Renal cortex interstitium (tissue), 11 donors: Measurements from ENCODE around the gene CAPG. TPM values are rescaled to one million over a fixed set of nuclear protein-coding genes. Genes with fewer than 3 reads are reported as not detected.
"Not testable (repeated sequence)": the region's sequence is repeated elsewhere in the genome, so short reads cannot be mapped to it uniquely, and the experiment has no call there.

Experiments used
- DNase-seq, 11 donors: peaks; one replicate each; pipeline ENCODE4 v3.0.0-alpha.2; 2013; ENCODE audit warnings: low read depth in 9 of 11, low spot score in 4 of 11; ENCODE audit errors: extremely low read depth in 1 of 11
- polyA plus RNA-seq, 3 donors: library from polyadenylated mRNA; unstranded; fragments of 120-200 nt; gene quantifications; one replicate each; pipeline ENCODE4 v1.2.1, GENCODE V29; 2013; ENCODE audit not compliant: insufficient read length in 3 of 3

The CAPG gene
- polyA plus RNA-seq, 3 donors: 90.4 to 107 (median 95.5) TPM

DNA sequence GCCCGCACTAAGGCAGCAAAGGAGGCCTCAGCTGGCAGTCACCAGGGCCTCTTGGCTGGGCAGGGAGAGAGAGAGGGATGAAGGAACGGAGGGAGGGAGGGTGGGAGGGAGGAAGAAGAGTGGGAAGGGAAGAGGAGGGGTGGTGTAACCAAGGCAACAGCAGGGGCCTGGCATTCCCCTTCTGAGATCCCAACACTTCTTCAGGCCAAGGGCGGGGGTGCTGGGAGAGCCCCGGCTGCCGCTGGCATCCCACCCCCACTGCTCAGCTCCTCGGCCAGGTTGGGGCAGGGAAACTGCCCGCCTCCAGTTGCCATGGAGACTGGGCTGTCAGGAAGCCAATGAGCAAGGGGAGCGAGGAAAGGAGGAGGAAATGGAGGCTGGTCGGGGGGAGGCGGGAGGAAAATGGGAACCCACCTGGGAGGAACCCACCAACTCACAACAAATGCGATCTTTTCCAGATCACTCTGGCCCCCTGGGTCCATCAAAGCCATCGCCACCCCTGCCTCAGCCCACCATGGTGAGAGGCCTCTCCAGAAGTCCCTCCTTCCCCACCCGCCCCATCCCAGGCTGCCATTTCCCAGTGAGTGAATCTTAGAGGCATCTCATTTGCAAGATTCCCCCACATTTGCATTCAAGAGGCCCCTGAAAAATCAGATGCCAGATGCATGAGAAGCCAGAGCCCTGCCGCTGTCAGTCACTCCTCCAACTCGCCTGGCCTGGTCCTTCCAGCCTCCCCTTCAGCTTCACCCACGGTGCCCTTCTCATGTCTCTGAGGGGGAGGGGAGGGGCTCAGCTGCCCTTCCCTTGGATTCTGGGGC is 20.8 kb upstream of the CAPG start:
- DNase-seq: peak in 1 of 11 donors; percentile 58

DNA sequence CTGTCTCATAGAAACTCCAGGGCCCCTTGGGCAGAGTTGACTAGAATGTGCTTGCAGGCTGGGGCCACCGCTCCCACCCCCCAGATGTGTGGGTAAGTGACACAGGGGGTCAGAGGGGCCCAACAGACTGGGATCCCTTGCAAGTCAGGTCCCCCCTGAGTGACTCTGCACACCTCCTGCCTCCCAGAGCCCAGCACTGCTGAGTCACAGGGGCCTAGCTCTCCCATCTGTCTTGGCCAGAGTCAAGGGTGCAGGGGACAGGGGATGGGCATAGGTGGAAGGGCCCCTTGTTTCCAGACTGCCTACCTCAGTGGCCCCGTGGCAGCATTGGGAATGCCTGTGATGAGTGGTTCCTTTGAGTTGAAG is 19.7 kb upstream of the CAPG start:
- DNase-seq: no peak

DNA sequence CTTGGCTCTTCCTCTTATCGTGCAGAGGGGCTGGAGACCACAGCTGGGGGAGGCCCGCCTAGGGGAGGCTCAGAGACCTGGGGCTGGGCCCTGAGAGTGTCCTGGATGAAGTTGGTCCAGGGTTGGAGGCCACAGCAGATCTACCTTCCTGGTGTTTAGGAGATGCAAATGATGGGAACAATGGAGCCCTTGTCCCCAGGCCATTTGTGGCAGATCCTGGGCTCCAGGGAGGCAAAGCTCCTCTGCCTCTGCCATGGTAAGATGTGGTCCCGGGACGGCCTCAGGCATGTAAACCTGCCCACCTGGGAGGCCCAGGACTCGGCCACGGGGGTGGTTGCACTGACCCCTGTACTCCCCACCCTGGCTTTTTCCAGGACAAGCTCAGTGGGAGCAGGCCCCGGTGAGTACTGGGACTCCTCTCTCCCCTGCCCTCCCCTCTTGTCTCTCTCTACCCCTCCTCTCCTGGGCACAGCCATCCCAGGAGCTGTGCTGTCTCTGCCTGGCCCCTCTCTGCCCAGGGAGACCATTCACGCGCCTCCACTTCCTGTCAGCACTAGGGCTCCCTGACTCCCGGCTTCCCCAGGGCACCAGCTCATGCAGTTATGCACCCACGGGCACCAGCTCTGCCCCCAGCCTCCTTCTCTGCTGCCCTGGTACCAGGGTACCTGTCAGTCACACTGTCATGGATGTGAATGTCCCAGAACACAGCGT is 19.2 kb upstream of the CAPG start:
- DNase-seq: no peak

DNA sequence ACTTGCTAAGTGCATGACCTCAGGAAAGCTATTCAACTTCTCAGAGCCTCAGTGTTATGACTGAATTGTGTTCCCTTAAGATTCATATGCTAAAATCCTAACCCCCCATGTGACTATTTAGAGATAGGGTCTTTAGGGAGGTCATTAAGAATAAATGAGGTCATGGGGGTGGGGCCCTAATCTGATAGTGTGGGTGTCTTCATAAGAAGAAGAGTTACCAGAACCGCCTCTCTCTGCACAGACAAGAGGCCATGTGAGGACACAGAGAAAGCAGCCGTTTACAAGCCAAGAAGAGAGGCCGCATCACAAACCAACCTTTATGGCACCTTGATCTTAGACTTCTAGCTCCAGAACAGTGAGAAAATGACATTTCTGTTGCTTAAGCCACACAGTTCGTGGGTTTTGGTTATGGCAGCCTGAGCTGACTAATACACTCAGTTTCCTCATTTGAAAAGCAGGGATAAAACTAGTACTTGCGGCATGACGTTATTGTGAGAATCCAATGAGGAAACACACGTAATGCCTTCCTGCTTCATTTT is 18.2 kb upstream of the CAPG start:
- DNase-seq: no peak

DNA sequence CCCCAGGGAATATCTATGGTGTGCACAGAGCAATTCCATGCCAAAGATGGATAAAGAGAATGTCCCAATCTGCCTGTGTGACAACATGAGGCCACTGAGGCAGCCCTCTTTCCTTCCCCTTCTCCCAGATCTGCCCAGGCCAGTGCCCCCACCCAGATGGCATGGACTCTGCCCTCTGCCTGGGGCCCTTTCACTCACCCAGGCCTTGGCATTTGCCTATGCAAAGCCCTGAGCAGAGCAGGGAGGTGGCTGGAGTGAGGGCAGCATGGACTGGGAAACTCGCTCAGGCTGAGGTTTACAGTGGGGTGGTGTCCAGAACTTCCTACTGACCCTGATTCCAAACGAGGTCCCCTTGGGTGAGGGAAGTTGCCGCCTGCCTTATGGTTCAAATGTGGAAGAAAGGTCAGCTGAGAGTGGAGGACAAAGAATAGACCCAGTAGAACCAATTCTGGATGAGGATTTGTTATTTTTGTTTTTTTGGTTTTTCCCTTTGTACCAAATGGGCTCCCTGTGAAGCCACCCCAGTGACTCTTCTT is 17.2 kb upstream of the CAPG start:
- DNase-seq: no peak

DNA sequence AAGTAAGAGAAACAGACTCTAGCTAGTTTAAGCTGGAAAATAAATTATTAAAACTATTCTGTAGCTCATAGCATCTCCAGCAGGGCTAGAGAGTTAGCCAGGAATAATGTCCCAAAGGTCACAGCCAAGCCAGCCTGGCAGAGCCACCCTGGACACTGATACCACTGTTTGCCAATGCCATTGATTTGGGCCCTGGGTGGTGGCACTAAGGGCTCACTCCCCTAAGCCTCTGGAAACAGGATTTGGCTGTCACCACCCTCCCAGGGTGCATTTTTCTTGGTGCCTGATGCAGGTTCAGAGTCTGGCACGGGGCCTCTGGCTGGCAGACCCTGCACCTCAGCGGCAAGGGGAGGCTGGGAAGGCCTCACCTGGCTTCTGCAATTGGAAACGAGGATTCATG is 15.4 kb upstream of the CAPG start:
- DNase-seq: no peak

DNA sequence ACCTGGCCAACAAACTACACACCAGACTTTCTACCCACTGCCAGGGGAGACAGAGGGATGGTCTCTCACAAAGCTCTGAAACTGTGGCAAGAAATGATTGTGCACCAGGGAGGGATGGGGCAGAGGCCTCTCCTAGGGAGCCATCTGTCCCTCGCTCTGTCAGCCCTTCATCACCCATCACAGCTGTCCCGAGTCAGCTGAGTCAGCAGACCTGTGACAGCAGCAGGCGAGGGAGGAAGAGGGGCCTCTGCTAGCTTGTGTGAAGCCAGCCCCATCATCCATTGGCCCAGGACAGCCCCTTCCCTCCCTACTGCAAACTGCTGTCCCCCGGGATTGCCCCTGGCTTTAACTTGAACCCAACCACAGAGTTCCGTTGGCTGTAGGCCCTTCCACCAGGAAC is 13.4 kb upstream of the CAPG start:
- no peak for DNase-seq

DNA sequence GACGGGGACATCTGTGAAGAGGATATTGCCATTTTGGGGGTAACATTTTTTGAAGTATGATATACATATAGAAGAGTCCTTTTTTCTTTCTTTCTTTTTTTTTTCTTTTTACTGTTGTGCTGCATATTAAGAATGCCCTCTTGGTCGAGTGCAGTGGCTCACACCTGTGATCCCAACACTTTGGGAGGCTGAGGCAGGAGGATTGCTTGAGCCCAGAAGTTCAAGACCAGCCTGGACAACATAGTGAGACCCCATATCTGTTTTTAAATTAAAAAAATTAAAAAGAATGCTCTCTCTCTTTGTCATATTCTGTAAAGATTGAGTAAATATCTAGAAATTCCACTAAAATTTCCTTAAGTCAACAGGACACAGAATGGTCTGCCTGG is 11.9 kb upstream of the CAPG start:
- no peak for DNase-seq

DNA sequence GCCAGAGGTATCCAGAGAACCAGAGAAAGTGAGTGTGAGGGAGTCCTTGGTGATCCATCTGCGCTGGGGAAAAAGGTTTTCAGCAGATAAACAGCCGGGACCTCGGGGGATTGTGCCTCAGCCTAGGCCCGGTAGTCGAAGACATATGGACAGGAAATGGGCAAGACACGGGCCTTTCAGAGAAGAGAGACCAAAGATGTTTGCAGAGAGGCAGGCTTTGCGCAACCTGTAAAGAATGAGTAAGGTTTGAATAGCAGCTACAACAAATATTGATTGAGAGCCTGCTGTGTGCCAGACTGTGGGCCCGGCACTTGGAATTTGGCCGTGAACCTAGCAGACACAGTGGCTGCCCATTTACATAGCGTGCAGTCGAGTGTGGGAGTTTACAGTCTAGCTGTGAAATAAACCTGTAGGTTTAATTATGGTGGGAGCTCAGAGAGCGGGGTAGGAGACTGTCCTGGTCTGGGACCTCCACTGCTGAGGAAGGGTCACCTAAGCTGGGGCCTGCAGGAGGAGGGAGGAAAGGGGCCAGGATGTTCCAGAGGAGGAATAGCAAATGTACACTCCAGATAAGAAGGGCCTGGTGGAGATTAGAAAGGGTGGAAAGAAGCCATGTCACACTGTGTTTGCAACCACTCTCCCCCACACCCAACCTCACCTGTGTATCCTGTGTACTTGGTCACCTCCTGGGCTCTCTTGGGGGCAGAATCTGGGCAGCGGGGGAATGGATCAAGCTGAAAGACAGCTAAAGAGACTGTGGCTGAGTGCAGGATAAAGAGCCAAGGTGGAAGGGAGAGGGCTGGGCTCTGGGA is 11.3 kb upstream of the CAPG start:
- no peak for DNase-seq

DNA sequence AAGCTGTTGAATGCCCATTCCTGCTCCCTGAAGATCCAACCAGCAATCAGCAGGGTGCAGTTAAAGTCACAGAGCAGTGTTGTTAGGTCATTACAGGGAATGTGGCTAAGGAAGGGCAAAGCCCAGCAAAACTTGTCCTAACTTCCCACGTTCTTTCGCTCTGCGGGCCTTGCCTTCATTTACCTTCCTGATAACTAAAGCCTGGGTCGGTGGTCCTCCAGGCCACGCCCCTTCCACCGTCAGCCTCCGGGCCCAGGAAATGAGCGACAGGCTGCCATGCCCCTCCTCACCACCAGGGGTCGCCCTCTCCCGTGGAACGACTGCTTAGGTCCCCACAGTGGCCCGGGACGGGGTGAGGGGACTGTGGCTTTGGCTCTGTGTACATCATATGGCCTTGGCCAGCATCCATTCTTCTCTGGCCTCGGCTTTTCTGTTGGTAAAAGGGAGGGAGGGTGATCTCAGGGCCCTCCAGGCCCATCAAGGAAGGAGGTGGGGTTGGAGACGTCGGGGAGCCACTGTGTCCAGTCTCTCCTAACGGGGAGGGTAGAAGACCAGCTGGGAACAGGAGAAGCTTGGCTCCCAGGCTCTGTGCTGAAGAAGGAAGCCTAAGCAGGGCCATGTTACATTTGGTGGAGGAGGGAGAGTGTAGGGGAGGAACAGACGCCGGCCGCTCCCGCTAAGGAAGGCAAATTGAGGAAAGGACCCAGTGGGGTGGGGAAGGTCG is 10.5 kb upstream of the CAPG start:
- peak in 4 of 11 donors; percentile 76 to 82 (median 79) for DNase-seq

DNA sequence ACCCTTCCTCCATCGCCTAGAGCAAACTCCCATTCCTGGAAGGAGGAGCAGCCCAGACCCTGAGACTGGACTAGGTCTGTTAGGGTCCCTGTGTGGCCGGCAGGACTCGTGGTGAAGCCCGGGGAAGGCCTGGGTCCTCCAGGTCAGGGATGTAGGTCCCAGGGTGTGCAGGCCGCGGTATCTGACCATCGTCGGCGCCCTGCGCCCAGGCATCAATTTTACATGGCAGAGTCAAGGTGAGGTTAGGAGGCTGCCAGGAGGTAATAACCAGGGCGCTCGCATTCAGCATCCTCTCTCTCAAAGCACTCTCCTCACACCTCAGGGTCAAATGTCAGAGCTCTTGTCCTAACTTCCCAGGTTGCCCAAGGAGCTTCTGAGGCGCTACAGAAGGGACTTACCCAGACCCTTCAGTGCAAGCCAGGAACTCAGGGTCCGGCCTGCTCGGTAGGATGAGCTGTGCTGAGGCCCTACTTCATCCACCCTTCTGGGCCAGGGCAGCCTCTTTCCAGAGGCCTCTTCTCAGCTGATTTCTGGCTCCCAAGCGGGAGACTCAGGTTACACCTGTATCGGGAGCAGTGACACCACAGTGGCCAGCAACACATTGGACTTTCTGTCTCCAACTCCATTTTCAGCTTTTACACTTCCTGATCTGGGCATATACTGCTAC is 9.0 kb upstream of the CAPG start:
- no peak for DNase-seq

DNA sequence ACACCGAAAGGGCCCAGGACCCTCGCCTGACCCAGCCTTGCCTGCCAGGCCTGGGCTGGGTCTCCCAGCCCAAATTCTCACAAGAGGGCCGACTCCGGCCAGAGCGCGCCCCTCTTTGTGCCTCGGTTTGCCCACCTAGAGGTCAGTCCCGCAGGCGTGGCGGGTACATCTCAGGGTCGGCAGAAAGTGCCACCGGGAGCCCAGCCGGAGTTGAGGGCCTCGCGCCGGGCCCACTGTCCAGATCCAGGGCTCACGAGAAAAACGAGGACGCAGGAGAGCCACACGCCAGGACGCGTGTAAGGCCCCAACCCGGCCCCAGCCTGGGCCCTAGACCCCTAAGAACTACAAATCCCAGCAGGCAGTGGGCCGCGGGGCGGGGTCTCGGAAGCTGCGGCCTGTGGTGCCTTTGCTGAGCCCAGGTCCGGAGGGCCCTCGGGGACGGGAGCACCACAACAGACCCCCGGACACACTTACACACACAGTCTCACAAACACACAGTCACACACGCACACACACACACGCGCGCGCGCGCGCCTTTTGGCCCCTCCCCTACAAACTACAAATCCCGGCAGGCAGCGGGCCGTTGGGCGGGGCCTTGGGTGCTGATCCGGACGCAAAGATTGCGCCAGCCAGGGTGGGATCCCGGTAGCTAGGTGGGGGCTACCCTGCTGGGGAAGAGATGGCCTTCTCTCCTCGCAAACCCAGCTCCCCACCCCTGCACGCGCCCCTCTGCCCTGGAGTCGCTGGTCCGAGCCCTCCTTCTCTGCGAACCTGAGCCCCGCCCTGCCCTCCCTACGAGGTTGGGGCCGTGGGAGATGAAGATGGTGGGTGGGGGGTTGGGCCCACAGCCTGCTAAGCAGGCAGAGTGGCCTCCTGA is 8.2 kb upstream of the CAPG start, which contains the start of gene SH2D6:
Gene SH2D6, plus strand, starts transcription at position 583 of the 877 bp plus-strand sequence. CDS start 10,752 bp downstream, outside the sequence.
- peak in 2 of 11 donors; percentile 68 to 76 for DNase-seq

DNA sequence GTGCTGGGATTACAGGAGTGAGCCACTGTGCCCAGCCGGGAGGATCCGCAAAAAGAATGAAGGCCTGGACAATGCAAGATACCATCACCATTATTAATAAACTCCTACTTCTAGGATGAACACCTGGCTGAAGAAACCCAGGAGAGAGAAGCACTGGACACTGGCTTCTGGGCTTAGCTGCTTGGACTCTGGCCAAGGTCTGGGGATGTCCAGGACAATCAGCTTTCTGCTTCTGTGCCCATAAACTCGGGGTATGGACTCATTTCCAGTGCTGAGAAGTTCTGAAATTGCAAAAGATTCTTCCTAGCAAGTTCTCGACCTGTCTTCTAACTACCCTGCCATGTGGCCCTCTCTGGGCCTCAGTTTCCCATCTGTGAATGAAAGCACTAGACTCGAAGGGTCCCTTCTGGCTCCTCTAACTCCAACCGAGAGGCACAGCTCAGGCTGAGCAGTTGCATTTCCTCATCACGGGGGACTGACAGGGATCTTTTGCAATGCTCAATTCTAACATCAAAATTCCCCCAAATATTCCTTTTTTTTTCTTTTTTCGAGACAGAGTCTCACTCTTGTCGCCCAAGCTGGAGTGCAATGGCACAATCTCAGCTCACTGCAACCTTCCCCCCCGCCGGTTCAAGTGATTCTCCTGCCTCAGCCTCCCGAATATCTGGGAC is 5.9 kb upstream of the CAPG start:
- no peak for DNase-seq

DNA sequence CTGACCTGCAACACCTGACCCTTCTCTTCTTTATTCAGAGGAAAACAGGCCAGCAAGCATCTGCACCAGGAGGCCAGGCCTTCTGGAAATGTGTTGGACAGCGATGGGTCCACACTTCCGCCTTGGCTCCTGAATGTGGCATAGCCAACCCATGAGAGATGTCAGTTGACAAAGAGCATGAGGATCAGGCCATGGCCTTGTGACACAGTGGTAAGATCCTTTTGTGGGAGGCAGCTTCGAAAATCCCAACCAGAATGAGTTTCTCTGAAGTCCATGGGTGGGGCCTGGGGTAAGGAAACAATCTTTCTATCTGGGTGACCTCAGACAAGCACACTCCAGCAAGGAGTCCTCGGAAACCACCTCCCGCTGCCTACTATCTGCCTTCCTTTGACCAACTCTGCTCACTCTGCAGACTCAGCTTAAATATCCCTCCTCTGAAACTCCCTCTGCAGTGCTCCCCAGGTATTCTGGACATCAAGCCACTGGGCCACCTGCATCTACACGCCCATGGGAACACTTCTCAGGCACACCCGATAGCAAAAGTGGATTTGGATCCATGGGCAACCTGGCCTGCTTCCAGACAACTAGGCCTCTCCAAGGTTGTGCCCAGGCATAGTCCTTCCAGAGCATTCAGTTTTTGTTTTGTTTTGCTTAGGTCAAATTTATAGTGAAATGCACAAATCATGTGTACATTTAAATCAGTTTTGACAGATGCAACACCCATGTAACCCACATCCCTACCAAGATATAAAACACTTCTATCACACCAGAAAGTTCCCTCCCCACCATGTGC is 4.8 kb upstream of the CAPG start:
- DNase-seq: no peak

DNA sequence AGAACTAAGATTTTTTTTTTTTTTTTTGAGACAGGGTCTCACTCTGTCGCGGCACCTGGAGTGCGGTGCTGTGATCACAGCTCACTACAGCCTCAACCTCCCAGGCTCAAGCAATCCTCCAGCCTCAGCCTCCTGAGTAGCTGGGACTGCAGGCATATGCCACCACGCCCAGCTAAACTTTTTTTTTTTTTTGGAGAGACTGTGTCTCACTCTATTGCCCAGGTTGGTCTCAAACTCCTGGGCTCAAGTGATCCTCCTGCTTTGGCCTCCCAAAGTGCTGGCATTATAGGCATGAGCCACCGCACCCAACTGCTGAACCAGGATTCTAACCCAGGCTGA is 4.2 kb upstream of the CAPG start:
- not testable (repeated sequence) for DNase-seq
